ENCODE measurements around the gene RND2.
"Not testable (repeated sequence)": the region's sequence is repeated elsewhere in the genome, so short reads cannot be mapped to it uniquely, and the experiment has no call there.

The RND2 gene, protein sequence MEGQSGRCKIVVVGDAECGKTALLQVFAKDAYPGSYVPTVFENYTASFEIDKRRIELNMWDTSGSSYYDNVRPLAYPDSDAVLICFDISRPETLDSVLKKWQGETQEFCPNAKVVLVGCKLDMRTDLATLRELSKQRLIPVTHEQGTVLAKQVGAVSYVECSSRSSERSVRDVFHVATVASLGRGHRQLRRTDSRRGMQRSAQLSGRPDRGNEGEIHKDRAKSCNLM

DNA sequence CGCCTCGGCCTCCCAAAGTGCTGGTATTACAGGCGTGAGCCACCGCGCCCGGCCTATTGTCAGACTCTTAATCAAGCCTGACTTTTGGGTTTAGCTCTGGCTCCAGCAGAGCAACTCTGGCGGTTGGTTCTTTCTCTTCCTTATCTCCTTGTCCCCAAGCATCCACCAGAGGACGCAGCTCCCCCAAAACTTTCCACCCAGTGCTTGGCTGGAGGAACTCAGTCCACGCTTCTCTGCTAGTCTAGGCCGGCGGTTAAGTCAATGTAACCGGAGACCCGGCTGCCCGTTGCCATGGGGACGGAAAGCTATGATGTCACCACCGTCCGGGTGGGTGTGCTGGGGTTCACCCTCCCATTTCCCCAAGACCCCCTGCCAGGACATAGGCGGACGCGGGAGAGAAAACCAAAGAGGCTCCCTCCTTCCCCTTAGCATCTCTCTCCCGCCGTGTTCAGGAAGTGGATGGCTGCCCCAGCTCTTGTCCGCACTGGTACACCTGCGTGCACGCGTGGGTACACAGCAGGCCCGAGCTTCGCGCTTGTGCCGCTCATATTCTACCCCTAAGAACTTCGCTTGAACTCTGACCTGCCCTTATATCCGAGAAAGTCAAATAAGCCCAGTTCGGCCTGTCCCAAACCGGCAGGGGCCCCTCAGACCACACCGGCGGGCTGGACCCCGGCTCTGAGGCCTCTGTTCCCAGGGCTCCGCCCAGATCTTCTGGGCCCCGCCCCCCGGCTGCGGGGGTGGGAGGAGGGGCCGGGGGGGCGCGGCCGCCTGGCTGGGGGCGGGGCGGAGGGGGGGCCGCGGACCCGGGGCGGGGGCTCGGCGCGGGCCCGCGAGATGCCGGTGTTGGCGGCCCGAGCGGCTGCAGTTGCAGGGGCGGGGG lies at the start of gene RND2:
Gene RND2, plus strand, starts transcription at position 825 of the 883 bp plus-strand sequence. CDS start 117 bp downstream, outside the sequence.
- FAIRE-seq (peak; percentile 84), DNase-seq (ENCODE audit: extremely low spot score, insufficient read length, low read depth) (peak; percentile 77)

- DNase-seq (ENCODE audit: extremely low spot score, insufficient read length, low read depth) (no peak), FAIRE-seq (no peak)
Observed at GRCh38 chr17:42975265-42975664, 49.8 kb upstream of the RND2 start.

DNA sequence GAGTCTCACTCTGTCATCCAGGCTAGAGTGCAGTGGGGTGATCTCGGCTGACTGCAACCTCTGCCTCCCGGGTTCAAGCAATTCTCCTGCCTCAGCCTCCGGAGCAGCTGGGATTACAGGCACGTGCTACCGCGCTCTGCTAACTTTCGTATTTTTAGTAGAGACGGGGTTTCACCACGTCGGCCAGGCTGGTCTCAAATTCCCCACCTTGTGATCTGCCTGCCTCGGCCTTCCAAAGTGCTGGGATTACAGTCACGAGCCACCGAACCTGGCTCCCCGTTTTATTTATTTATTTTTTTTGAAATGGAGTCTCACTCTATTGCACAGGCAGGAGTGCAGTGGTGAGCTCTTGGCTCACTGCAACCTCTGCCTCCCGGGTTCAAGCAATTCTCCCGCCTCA lies 49.3 kb upstream of the RND2 start:
- not testable (repeated sequence) for FAIRE-seq; DNase-seq (ENCODE audit: extremely low spot score, insufficient read length, low read depth)

DNA sequence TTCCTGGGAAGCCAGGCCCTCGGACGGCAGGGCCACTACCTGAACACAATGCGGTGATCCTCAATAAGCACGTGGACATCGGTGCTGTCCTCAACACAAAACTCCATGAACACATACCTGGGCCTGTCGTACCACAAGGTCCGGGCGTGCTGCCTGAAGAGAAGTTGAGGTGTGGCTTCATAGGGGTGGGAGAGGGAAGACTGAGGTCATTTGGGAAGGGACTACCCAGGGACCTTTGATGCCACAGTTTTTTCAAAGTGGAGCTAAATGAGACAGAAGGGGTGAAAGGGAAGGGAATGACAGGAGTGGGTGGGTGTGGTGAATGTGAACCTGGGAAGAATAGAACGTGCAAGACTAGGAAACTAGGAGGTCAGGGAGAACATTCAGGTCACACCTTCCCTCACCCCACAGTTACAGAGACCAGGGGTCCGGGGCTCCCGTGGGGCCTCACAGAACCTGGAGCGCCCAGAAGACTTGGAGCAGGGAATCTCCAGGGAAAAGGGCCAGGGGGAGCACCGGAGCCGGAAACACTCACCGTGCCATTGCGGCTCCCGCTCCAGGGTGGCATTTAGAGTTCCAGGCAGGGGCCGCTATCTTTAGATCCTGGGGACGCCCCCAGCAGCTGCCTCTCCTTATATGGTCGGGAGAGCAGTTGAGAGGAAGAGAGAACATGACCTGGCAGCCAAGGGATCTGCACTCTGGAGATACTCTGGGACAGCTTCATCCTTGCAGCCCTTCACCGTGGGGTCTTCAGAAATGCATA lies 45.3 kb upstream of the RND2 start, which contains the start of gene PTGES3L:
Gene PTGES3L, minus strand, starts transcription at position 570 of the 763 bp plus-strand sequence. Its CDS starts 27 bp downstream, at position 543.
- FAIRE-seq = no peak

GRCh38 chr17:42980274-42980765 lies 44.7 kb upstream of the RND2 start, which contains the start of gene RUNDC1:
TSS of gene RUNDC1 (plus strand) at chr17:42980565. CDS start at chr17:42980577, 12 bp downstream.
- DNase-seq (ENCODE audit: extremely low spot score, insufficient read length, low read depth) = peak; percentile 88
- peak; percentile 77 for FAIRE-seq

More for the DNA sequence above, 45.3 kb upstream of the RND2 start, which contains the start of gene PTGES3L:
- DNase-seq (ENCODE audit: extremely low spot score, insufficient read length, low read depth) = no peak

GRCh38 chr17:42980766-42981397 lies 44.1 kb upstream of the RND2 start:
- peak; percentile 45 for DNase-seq (ENCODE audit: extremely low spot score, insufficient read length, low read depth)
- FAIRE-seq = peak; percentile 57

DNA sequence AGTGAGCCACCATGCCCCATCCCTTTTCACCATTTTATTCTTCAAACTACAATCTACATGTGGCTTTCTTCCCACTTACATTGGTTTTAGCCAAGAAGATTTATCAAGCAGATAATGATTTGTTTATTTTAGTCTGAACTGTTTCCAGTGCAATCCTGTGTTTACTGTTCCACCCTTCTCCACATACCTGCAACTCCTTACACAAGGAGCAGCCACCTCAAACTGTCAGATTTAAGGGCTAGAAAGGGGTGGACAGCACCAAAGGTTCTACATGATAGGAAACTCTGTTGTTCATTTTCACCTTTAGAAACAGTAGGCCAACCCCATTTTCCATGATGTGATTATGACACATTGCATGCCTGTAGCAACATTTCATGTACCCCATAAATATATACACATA lies 42.8 kb upstream of the RND2 start:
- FAIRE-seq (no peak), DNase-seq (ENCODE audit: extremely low spot score, insufficient read length, low read depth) (no peak)

DNA sequence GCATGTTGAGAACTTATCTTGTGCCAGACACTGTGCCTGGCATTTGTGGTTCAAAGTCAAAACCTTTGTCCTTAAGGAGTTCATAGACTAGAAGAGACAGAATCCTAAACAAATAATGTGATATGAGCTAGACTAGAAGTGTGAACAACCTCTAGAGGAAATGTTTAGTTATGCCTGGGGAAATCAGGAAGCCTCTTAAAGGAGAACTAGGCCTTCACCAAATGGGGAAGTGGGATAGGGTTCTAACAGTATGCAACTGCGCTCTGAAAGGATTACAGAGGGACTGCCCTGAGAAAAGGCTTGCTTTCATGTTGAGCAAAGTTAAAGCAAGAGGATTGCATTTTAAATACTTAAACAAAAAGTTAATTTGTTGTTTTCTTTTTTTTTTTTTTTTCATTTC lies 39.8 kb upstream of the RND2 start:
- FAIRE-seq (peak; percentile 81), DNase-seq (ENCODE audit: extremely low spot score, insufficient read length, low read depth) (peak; percentile 46)

- no peak for DNase-seq (ENCODE audit: extremely low spot score, insufficient read length, low read depth)
- FAIRE-seq = no peak
Observed at GRCh38 chr17:42989141-42989540, 35.9 kb upstream of the RND2 start.

DNA sequence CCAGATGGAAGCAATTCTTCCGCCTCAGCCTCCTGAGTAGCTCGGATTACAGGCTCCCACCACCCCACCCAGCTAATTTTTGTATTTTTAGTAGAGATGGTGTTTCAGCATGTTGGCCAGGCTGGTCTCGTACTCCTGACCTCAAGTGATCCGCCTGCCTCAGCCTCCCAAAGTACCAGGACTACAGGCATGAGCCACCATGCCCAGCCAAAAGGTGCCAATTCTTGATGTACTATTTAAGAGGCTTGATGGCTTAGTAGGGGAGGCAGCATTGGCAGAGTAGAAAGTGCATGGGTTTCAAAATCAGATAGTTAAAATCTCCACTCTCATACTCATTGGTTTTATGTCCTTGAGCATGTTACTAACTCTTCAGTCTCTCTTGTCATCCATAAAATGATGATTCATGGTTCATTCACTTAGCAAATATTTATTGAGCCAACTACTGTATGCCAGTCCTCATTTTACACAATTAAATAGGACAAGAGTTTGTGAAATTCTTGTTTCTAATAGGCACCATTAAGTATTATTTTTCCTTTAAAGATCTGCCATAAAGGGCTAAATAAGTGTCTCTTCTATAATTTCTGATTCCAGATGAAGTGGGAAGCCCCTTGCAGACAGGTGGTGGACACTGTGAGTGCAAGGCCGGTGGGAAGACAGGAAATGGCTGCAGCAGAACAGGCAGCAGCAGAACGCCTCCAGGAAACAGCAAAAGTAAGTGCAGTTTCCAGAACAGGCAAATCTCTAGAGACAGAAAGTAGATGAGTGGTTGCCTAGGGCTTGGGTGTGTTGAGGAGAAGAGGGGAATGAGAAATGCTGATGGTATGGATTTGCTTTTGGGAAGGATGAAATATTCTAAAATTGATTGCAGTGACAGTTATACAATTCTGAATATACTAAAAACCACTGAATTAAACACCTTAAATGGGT lies 35.0 kb upstream of the RND2 start:
- FAIRE-seq (no peak), DNase-seq (ENCODE audit: extremely low spot score, insufficient read length, low read depth) (no peak)

DNA sequence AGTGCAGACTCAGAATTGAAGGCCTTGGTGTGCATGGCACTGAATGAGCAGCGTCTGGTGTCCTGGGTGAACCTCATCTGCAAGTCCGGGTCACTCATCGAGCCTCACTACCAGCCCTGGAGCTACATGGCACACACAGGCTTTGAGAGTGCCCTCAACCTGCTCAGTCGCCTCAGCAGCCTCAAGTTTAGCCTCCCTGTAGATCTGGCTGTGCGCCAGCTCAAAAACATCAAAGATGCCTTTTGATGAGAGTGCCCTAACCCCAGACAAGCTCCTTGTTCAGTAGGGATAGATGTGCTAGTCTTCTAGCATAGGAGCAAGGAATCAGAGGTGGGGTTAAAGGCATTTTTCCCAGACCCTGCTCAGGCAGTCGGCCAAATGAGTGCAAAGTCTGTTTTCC lies 33.6 kb upstream of the RND2 start:
- no peak for DNase-seq (ENCODE audit: extremely low spot score, insufficient read length, low read depth)
- no peak for FAIRE-seq

- FAIRE-seq = no peak
Observed at GRCh38 chr17:42992872-42993271, 32.2 kb upstream of the RND2 start.

GRCh38 chr17:42993913-42994312 lies 31.1 kb upstream of the RND2 start:
- not testable (repeated sequence) for FAIRE-seq; DNase-seq (ENCODE audit: extremely low spot score, insufficient read length, low read depth)

More at GRCh38 chr17:42992872-42993271, 32.2 kb upstream of the RND2 start:
- no peak for DNase-seq (ENCODE audit: extremely low spot score, insufficient read length, low read depth)

GRCh38 chr17:42997390-42997983 lies 27.5 kb upstream of the RND2 start:
- no peak for FAIRE-seq
- no peak for DNase-seq (ENCODE audit: extremely low spot score, insufficient read length, low read depth)

DNA sequence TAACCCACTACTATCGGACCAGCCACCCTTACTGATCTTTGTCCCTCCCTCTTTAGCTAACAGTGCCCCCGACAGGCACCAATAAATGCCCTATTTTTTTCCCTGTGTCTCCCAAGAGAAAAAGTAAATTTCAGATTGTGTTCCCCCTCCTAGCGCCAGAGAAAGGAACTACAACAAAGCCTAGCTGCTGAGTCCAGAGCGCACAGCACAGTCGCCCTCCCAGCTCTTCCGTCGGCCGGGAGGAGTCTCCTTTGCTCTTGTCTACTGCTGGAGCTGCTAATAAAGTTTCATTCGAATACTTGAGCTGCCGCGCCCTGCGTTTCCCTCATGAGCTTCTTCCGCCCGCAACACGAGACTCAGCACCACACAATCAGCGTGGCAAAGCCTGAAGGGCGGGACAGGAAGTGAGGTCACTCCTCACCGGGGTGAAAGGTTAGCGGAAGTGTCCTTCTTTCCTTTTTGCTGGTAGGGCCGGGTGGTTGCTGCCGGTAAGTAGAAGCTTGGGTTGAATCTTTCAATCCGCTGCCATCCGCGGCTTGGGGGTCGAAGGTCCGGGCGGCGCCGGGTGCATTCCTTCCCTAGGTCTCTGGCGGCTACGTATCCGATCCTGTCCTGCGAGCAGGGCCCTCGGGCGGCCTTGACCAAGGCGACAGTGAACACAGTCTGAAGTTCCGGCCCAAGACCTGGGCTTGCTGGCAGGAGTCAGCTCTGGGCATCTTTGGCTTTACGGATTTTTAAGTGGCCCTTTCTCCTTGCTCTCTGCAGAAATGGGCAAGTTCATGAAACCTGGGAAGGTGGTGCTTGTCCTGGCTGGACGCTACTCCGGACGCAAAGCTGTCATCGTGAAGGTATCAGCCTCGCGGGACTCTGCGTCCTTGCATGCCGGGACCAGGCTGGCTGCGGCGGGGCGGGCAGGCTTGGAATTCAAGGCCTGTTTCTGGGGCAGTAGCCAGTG lies 26.8 kb upstream of the RND2 start, which contains the start of gene RPL27:
Gene RPL27, plus strand, starts transcription at position 436 of the 955 bp plus-strand sequence. Its CDS starts 332 bp downstream, at position 768.
- DNase-seq (ENCODE audit: extremely low spot score, insufficient read length, low read depth) = peak; percentile 94
- FAIRE-seq = peak; percentile 100

- FAIRE-seq (no peak), DNase-seq (ENCODE audit: extremely low spot score, insufficient read length, low read depth) (no peak)
Observed at GRCh38 chr17:42999003-42999525, 26.0 kb upstream of the RND2 start.

DNA sequence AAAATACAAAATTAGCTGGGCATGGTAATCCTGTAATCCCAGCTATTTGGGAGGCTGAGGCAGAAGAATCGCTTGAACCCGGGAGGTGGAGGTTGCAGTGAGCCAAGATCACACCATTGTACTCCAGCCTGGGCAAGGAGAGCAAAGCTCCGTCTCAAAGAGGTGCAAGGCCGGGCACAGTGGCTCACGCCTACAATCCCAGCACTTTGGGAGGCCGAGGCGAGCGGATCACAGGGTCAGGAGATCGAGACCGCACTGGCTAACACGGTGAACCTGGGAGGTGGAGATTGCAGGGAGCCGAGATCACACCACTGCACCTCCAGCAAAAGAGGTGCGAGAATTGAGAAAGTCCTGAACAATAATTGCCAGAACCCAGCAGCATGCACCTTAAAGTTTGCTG lies 24.1 kb upstream of the RND2 start:
- not testable (repeated sequence) for DNase-seq (ENCODE audit: extremely low spot score, insufficient read length, low read depth); FAIRE-seq
